GM18909 (cell line): Measurements from ENCODE around the gene RAB39B.
"Not testable (repeated sequence)": the region's sequence is repeated elsewhere in the genome, so short reads cannot be mapped to it uniquely, and the experiment has no call there.

Source experiments
- ATAC-seq: cut with Tn5 transposase; IDR thresholded peaks from one replicate; pipeline ENCODE4 v1.9.1; 2021; ENCODE audit warnings: mild to moderate bottlenecking; ENCODE audit not compliant: unreplicated experiment, poor library complexity

The RAB39B gene, protein sequence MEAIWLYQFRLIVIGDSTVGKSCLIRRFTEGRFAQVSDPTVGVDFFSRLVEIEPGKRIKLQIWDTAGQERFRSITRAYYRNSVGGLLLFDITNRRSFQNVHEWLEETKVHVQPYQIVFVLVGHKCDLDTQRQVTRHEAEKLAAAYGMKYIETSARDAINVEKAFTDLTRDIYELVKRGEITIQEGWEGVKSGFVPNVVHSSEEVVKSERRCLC

GRCh38 chrX:155263854-155264628 is at the start of gene RAB39B:
TSS of gene RAB39B (minus strand) at chrX:155264491. CDS start at chrX:155264288, 203 bp downstream.
- ATAC-seq: peak; percentile 92

DNA sequence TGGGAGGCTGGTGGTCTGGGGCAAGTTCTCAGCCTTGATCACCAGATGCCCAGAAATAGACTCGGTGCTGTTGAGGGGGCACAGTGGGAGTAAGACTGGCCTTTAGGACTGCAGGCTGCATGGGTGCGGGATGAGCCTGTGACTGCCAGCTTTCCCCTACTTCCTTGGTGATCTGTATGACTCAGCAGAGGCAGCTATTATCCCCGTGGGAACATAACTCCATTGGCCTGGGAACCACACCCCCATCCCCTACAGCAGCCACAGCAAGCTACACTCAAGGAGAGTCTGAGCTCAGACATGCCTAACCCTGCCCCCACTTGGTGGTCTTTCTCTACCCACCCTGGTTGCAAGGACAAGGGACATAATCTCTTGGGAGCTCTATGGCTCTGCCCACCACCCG is 49.5 kb upstream of the RAB39B start:
- ATAC-seq: no peak

DNA sequence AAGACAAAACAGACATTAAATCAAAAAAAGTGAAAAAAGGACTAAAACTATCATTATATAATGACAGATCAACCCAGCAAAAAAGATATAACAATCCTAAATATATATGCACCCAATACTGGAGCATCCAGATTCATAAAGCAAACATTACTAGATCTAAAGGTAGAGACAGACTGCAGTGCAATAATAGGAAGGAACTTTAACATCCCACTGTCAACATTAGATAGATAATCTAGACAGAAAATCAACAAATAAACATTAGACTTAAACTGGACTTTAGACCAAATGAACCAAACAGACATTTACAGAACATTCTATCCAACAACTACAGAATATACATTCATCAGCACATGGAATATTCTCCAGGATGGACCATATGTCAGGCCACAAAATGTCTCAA is 29.5 kb upstream of the RAB39B start:
- ATAC-seq: no peak

DNA sequence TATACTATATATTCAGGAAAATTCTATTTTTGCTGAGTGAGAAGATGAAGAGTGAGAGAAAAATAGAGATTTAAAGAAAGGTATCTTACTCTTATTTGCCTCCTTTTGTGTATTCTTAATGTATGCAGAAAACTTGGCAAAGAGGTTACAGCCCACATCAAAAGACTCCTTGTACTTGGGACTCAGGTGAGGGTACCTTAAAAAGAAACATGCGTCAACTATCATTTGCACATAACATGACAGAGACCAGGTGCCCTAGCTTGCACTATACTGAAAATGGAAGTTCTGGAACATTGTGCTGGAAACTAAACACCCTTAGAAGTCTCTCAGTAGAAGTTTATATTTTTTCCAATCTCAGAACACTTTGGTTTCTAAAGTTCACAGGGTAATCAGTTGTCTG is 15.6 kb upstream of the RAB39B start:
- ATAC-seq: no peak

DNA sequence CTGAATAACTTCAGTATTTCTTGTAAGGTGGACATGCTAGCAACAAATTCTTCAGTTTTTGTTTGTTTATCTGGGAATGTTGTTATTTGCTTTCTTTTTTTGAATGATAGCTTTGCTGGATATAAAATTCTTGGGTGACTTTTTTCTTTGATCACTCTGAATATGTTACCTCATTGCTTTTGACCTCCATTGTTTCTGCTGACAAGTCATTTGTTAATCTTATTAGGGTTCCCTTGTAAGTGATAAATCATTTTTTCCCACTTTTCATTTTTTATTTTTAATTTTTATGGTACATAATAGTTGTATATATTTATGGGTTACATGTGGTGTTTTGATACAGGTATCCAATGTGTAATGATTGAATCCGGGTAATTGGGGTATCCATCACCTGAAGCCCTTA is 6.7 kb upstream of the RAB39B start:
- ATAC-seq: no peak

DNA sequence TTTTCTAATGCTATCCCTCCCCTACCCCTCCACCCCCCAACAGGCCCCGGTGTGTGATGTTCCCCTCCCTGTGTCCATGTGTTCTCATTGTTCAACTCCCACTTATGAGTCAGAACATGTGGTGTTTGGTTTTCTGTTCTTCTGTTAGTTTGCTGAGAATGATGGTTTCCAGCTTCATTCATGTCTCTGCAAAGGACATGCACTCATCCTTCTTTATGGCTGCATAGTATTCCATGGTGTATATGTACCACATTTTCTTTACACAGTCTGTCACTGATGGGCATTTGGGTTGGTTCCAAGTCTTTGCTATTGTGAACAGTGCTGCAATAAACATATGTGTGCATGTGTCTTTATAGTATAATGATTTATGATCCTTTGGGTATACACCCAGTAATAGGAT is 3.7 kb upstream of the RAB39B start:
- not testable (repeated sequence) for ATAC-seq

GRCh38 chrX:155266439-155266838 is 2.1 kb upstream of the RAB39B start:
- ATAC-seq: no peak

- no peak for ATAC-seq
These were observed 1.1 kb downstream of the RAB39B start for GRCh38 chrX:155262970-155263754.

DNA sequence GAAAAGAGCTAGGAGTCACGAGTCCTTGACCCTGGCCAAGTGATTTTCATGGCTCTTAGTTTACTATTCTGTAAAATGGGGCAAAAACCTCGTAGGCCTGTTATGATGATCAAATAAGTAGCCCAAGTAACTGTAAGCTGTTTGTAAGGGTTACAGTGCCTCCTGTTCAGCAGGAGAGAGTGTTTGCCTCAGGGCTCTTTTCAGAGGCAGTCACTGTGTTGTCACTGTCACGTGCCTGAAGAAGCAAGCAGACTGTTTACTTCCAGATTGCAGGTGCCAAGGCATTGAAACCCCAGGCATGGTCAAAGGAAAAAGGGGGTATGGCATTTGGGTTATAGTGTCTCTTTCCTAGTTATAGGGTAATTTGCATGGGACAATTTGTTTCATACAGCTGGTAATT is 4.5 kb downstream of the RAB39B start:
- no peak for ATAC-seq

DNA sequence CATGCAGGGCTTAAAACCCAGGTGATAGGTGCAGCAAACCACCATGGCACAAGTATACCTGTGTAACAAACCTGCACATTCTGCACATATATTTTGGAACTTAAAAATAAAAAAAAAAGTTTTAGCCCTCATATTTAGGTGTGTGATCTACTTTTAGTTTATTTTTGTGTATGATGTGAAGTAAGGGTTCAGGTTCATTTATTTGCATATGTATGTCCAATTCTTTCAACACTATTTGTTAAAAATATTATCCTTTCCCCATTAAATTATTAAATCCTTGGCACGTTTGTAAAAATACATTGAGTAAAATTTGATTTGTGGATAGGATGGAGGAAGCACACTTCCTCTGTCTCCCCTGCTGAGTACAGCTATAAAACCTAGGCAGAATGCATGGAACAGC is 12.9 kb downstream of the RAB39B start:
- no peak for ATAC-seq

DNA sequence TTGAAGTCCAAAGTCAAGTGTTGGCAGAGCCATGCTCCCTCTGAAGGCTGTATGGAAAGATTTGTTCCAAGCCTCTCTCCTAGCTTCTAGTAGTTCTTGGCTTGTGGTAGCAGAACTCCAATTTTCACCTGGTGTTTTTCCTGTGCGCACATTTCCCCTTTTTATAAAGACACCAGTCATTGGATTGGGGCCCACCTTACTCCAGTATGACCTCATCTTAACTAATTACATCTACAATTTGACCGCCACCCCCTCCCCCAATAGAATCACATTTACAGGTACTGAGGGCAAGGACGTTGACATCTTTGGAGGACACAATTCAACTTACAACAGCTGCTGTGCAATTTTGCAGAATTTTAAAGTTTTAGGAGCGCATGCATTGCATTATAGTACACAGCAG is 16.8 kb downstream of the RAB39B start:
- no peak for ATAC-seq

DNA sequence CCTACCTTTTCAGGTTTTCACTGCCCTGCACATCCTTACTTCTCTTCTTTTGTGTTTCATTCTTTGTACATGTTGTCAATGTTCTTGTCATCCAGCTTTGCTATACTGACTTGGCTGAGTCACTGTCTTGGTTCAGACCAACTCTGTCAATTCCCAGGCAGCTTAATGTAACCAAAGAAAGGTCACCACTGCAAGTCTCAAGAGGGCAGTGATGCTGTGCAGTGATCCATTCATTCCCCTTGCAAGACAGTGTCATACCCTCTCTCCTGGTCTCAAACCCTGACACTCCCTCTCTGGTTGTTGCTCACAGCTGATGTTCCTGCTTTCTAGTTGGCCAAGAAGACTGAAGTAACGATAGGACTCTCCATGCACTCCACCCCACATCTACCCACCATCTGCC is 17.5 kb downstream of the RAB39B start:
- no peak for ATAC-seq

DNA sequence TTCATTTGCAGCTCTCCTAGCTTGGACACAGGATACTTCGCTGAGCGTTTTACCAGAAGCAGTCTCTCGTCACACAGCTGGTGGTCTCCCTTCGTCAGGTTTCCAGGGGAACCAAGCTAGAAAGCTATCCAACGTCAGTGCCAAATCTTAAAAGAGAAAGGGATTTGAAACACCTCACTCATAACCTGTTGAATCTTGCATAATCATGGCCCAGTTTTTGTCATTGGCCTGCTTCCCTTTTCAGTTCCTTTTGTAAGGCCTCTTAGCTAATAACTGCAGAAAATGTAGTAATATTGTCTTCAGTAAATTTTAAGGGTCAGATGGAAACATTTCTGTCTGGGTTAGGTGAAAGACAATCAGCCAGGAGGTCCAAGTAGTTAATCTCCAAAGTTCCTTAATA is 22.0 kb downstream of the RAB39B start:
- ATAC-seq: no peak

- ATAC-seq: no peak
These were observed 26.6 kb downstream of the RAB39B start for GRCh38 chrX:155237719-155238118.

DNA sequence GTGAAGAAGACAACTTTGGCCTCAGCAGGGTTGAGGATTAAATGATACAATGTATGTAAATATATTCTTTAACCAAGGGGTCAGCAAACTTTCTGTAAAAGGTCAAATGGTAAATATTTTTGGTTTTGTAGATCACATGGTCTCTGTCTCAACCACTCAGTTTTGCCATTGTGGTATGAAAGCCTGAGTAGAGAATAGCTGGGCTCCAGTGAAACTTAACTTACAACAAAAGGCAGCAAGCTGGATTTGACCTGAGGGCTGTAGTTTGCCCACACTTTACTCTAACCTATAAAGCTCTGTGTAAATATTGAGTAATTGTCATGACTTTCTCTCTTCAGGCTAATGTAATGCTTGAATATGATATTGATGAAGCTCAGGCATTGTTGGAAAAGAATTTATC is 28.4 kb downstream of the RAB39B start:
- no peak for ATAC-seq

- peak; percentile 81 for ATAC-seq
These were observed 33.1 kb downstream of the RAB39B start for GRCh38 chrX:155231163-155231562.

- no peak for ATAC-seq
These were observed 38.5 kb downstream of the RAB39B start for GRCh38 chrX:155225774-155226173.

GRCh38 chrX:155223746-155224145 is 40.5 kb downstream of the RAB39B start:
- not testable (repeated sequence) for ATAC-seq

DNA sequence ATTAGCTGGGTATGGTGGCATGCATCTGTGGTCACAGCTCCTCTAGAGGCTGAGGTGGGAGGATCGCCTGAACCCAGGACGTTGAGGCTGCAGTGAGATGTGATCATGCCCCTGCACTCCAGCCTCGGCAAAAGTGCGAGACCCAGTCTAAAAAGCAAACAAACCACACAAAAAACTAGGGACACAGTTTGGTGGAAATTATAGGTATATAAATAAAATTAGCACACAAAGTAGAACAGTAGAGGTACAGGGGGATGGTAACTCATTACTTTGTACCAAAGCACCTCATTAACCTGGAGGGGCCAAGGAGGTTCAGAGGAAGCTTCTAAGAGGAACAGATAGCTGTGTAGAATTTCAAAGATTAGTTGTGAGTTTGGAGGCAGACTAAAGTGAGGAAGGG is 42.9 kb downstream of the RAB39B start:
- ATAC-seq: no peak

- no peak for ATAC-seq
These were observed 45.5 kb downstream of the RAB39B start for GRCh38 chrX:155218777-155219176.

GRCh38 chrX:155216940-155217440 is 47.3 kb downstream of the RAB39B start:
- ATAC-seq: no peak
